ENCODE results near the gene ZDHHC13.
"Not testable (repeated sequence)": the region's sequence is repeated elsewhere in the genome, so short reads cannot be mapped to it uniquely, and the experiment has no call there.

Gene ZDHHC13

GRCh38 chr11:19094859-19095258, 22.1 kb upstream of the ZDHHC13 start:
- DNase-seq: no peak

GRCh38 chr11:19099093-19099492, 17.9 kb upstream of the ZDHHC13 start:
- DNase-seq: no peak

- no peak for DNase-seq
Measured at GRCh38 chr11:19100885-19101284, 16.1 kb upstream of the ZDHHC13 start.

GRCh38 chr11:19101796-19102520, 15.0 kb upstream of the ZDHHC13 start:
- no peak for DNase-seq

GRCh38 chr11:19102521-19102900, 14.5 kb upstream of the ZDHHC13 start:
- no peak for DNase-seq

- no peak for DNase-seq
Measured at GRCh38 chr11:19105011-19105410, 12.0 kb upstream of the ZDHHC13 start.

- no peak for DNase-seq
Measured at GRCh38 chr11:19107125-19107524, 9.8 kb upstream of the ZDHHC13 start.

GRCh38 chr11:19110295-19110694, 6.7 kb upstream of the ZDHHC13 start:
- DNase-seq: no peak

- no peak for DNase-seq
Measured at GRCh38 chr11:19111809-19112208, 5.2 kb upstream of the ZDHHC13 start.

GRCh38 chr11:19116276-19116970, 545 bp upstream of the ZDHHC13 start:
- no peak for DNase-seq

GRCh38 chr11:19117760-19118097, 761 bp downstream of the ZDHHC13 start:
- no peak for DNase-seq

GRCh38 chr11:19121646-19122045, 4.7 kb downstream of the ZDHHC13 start:
- DNase-seq: no peak

GRCh38 chr11:19122960-19123615, 6.1 kb downstream of the ZDHHC13 start:
- no peak for DNase-seq

- not testable (repeated sequence) for DNase-seq
Measured at GRCh38 chr11:19126562-19127325, 9.8 kb downstream of the ZDHHC13 start.

- no peak for DNase-seq
Measured at GRCh38 chr11:19134004-19134403, 17.0 kb downstream of the ZDHHC13 start.

- not testable (repeated sequence) for DNase-seq
Measured at GRCh38 chr11:19136884-19137283, 19.9 kb downstream of the ZDHHC13 start.

GRCh38 chr11:19145319-19145718, 28.4 kb downstream of the ZDHHC13 start:
- no peak for DNase-seq

- no peak for DNase-seq
Measured at GRCh38 chr11:19156892-19157291, 39.9 kb downstream of the ZDHHC13 start.

- DNase-seq: no peak
Measured at GRCh38 chr11:19160847-19161246, 43.9 kb downstream of the ZDHHC13 start.

- no peak for DNase-seq
Measured at GRCh38 chr11:19161651-19162050, 44.7 kb downstream of the ZDHHC13 start.

- no peak for DNase-seq
Measured at GRCh38 chr11:19162951-19163505, 46.1 kb downstream of the ZDHHC13 start.

GRCh38 chr11:19163617-19164016, 46.6 kb downstream of the ZDHHC13 start:
- DNase-seq: no peak

All from right kidney (tissue), 1 donor.